Stimulated activated memory B cell treated with anti-CD40 and anti-IgM and Interleukin-4, amounts not matched to agents 10 μg/mL and 1 μg/mL and 100 μg/mL, for 72 hours (primary cell): ENCODE data around the gene LCE1C.

Experiments
- ATAC-seq: fragments of 150-1000 bp; cut with Tn5 transposase; 2 replicates; pipeline ENCODE4 v1.10.0; 2021
- H3K27ac Mint-ChIP-seq: one replicate; pipeline ENCODE4 v1.8.0; 2022; ENCODE audit warnings: mild to moderate bottlenecking, mixed read lengths
- H3K27me3 Mint-ChIP-seq: one replicate; pipeline ENCODE4 v1.8.0; 2022; ENCODE audit warnings: mixed read lengths
- H3K36me3 Mint-ChIP-seq: one replicate; pipeline ENCODE4 v1.8.0; 2022; ENCODE audit warnings: mixed read lengths
- H3K4me1 Mint-ChIP-seq: one replicate; pipeline ENCODE4 v1.8.0; 2022; ENCODE audit warnings: mixed read lengths
- H3K4me3 Mint-ChIP-seq: one replicate; pipeline ENCODE4 v1.8.0; 2022; ENCODE audit warnings: mild to moderate bottlenecking, moderate library complexity, mixed read lengths
- H3K9me3 Mint-ChIP-seq: one replicate; pipeline ENCODE4 v1.8.0; 2022; ENCODE audit warnings: mixed read lengths

Gene LCE1C, protein sequence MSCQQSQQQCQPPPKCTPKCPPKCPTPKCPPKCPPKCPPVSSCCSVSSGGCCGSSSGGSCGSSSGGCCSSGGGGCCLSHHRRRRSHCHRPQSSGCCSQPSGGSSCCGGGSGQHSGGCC

DNA sequence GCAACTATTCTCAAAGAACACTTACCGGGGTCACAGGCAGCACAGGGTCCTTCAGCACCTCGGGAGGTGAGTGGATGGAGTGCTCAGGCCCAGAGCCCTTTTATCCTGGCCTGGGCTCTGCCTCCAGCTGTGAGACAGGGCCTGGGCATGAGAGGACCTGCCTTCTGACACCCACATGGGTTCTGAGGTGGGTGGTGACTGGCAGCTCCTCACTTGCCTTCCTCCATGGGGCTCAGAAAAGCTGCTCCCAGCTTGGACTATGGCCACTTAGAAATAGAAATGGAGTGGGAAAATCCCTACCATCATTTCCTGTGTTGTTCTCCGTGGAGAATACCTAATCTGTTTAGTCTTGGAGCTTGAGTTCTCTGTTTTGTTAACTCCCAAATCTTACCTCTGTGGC, at the start of gene LCE1C:
TSS of gene LCE1C (minus strand) at position 76 of the 400 bp plus-strand sequence. CDS start 1,173 bp downstream, outside the sequence.
- Mint-ChIP-seq H3K4me1 (no peaks in the 10 kb centered on the region), H3K27me3 (peaks cover 17% of the 10 kb centered on the region), H3K9me3 (no peaks in the 10 kb centered on the region), H3K36me3 (no peaks in the 10 kb centered on the region), H3K27ac (no peak within 1 kb of the TSS), H3K4me3 (no peak within 1 kb of the TSS)
- no peak for ATAC-seq

DNA sequence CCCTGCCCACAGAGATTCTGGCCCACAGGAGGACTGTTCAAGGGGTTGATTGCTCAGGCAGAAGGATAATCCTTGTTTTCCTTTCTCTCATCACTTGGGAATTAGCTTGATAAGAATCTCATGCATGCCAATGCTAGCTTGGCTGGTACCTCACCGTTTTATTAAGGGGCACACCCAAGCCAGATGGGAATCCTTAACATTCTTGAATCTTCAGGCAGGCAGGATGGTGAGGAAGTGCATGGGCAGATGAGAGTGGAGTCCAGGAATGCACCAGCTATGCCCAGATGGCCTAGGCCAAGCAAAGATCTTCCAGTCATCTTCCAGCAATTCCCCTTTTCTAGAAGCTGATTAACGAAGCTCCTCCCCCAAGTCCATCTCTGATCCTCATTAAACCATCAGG, 49.2 kb upstream of the LCE1C start:
- ATAC-seq, result no peak
- H3K4me3 Mint-ChIP-seq, result no peak overlapping the region
- H3K36me3 Mint-ChIP-seq, result no peaks in the 10 kb centered on the region
- no peaks in the 10 kb centered on the region for H3K4me1 Mint-ChIP-seq
- H3K27me3 Mint-ChIP-seq, result no peaks in the 10 kb centered on the region
- no peak overlapping the region for H3K27ac Mint-ChIP-seq
- no peaks in the 10 kb centered on the region for H3K9me3 Mint-ChIP-seq

DNA sequence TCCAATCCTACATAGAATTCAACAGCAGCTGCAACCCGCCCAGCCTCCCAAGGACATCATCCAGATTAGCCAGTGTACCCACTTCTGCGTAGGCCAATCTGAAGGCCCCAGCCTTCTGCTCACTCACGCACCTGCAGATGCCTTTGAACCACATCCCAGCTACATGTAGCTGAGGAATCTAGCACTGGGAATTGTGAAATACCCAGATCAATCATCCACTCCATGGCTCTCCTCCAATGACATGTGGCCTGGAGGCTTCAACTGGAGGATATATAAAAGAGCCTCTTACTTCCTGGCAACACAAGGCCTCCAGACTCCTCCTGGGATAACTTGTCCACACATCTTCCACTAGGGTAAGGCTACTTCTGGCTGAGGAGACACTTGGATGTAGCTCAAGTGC, 36.1 kb upstream of the LCE1C start, which contains the start of gene LCE6A:
TSS of gene LCE6A (plus strand) at position 301 of the 400 bp plus-strand sequence. CDS start 665 bp downstream, outside the sequence.
- Mint-ChIP-seq H3K27me3 (peaks cover 29% of the 10 kb centered on the region), H3K4me1 (no peaks in the 10 kb centered on the region), H3K4me3 (no peak within 1 kb of the TSS), H3K36me3 (no peaks in the 10 kb centered on the region), H3K27ac (no peak within 1 kb of the TSS), H3K9me3 (no peaks in the 10 kb centered on the region)
- no peak for ATAC-seq

DNA sequence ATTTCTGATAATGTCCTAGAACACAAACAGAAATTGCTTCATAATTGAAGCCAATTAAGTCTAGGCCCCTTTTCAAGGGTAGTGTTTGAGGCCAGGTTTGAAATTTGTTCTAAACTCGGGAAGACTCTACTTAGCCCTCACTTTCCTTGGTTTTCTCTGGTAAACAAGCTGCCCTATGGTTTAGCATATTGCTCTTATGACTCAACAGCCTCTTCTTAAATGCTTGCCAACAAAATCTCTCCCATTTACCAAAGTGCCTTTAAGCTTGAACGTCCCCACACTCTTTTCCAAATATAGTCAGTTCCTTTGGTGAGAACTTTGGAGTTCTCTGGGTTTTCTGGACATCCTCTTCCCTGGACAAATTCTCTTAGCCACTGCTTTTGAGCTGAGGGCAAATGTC, 30.4 kb upstream of the LCE1C start:
- H3K4me3 Mint-ChIP-seq, result no peak overlapping the region
- H3K27me3 Mint-ChIP-seq, result peaks cover 12% of the 10 kb centered on the region
- no peak for ATAC-seq
- no peaks in the 10 kb centered on the region for H3K9me3 Mint-ChIP-seq
- H3K27ac Mint-ChIP-seq, result no peak overlapping the region
- H3K4me1 Mint-ChIP-seq, result no peaks in the 10 kb centered on the region
- no peaks in the 10 kb centered on the region for H3K36me3 Mint-ChIP-seq

DNA sequence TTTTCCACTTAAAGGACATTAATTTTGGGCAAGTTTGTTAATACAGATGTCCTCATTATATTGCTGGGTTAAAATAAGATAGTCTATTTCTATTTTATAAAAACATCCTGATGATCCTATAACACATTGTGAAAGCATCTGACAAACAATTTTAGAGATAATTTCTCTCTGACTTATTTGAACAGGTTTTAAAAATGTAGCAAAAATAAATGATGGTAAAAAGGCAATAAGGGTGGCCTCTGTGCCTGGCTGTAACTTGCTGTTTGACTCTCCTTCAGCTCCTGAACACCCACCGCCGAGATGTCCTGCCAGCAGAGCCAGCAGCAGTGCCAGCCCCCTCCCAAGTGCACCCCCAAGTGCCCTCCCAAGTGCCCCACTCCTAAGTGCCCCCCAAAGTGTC, 20.7 kb upstream of the LCE1C start, which contains the start of gene LCE1A:
TSS of gene LCE1A (plus strand) at position 301 of the 400 bp plus-strand sequence. CDS start at position 301, 0 bp downstream.
- ATAC-seq, result no peak
- Mint-ChIP-seq H3K4me1 (no peaks in the 10 kb centered on the region), H3K27ac (no peak within 1 kb of the TSS), H3K4me3 (no peak within 1 kb of the TSS), H3K36me3 (no peaks in the 10 kb centered on the region), H3K27me3 (peaks cover 54% of the 10 kb centered on the region), H3K9me3 (peaks cover 4% of the 10 kb centered on the region)

DNA sequence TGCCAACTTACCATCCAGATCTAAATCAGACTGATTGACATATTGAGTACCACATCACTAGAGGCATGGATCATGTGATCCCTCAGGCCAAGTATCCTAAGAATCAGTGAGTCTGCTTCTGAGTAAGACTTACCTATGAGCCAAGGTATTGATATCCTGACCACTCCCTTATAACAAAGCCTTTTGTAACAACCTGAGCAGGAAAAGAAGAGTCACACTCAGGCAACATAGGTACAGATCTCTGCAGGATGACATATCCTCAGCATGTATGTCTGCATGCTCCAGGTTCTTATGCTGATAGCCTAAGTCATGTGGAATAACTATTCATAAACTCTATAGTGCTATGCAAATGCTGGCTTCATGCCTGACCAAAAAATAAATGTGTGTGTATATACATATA, 18.5 kb upstream of the LCE1C start:
- Mint-ChIP-seq H3K4me3 (no peak overlapping the region), H3K9me3 (peaks cover 2% of the 10 kb centered on the region), H3K4me1 (peaks cover 6% of the 10 kb centered on the region), H3K36me3 (no peaks in the 10 kb centered on the region), H3K27ac (no peak overlapping the region), H3K27me3 (peaks cover 41% of the 10 kb centered on the region)
- ATAC-seq, result no peak

DNA sequence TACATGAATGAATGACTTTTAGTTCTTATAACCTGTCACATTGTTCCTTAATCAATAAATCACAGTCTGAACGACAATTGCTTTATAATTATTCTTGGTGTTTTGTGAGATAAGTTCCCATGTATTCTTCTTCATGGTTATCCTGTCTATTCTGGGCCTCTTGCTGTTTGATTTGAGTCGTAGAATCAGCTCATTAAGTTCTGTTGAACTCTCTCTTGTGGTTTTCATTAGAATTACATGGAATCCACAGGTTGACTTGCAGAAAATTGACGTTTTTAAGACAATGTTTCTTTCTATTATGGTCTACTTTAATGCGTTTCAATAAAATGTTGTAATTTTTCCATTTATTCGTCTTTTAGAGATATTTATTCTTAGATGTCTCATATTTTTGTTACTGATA, 16.8 kb upstream of the LCE1C start:
- Mint-ChIP-seq H3K4me1 (peaks cover 6% of the 10 kb centered on the region), H3K27ac (no peak overlapping the region), H3K4me3 (no peak overlapping the region), H3K9me3 (no peaks in the 10 kb centered on the region), H3K27me3 (peaks cover 24% of the 10 kb centered on the region), H3K36me3 (no peaks in the 10 kb centered on the region)
- ATAC-seq, result no peak

DNA sequence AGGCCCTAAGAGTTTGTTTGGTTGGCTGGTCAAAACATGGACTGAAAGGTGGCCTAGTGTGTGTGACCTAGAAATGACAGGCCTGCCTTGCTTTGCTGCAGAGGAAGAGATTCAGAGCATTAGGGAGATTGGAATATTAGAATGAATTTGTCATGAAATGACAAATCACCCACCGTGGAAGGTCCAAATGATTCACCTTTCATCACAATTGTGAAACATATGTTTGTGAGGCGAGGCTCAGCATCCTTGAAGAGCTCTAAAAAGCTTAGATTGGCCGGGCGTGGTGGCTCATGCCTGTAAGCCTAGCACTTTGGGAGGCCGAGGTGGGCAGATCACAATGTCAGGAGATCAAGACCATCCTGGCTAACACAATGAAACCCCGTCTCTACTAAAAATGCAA, 10.9 kb upstream of the LCE1C start:
- ATAC-seq, result no peak
- Mint-ChIP-seq H3K36me3 (no peaks in the 10 kb centered on the region), H3K4me3 (no peak overlapping the region), H3K9me3 (no peaks in the 10 kb centered on the region), H3K27me3 (peaks cover 11% of the 10 kb centered on the region), H3K27ac (no peak overlapping the region), H3K4me1 (peaks cover 6% of the 10 kb centered on the region)

DNA sequence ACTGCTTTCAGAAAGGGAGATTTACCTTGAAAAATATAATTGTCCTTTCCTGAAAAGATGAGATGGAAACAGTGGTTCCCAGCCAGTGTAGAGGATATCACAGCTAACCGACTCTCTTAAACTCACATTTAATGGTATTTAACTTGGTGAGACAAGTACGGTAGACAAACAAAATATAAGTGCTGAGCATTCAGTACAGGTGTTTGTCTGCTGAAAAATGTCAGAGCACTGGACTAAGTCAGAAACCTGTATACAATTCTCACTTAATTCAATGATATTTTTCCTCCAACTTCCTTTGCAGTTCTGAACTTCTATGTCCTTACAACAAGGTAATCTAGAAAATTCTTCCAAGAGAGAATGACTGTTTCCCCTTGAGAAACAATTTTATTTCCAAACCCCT, 5.2 kb upstream of the LCE1C start, which contains the start of gene LCE1B:
TSS of gene LCE1B (plus strand) at position 301 of the 400 bp plus-strand sequence. CDS start 476 bp downstream, outside the sequence.
- Mint-ChIP-seq H3K4me3 (no peak within 1 kb of the TSS), H3K36me3 (no peaks in the 10 kb centered on the region), H3K9me3 (no peaks in the 10 kb centered on the region), H3K27me3 (peaks cover 17% of the 10 kb centered on the region), H3K4me1 (no peaks in the 10 kb centered on the region), H3K27ac (no peak within 1 kb of the TSS)
- no peak for ATAC-seq

DNA sequence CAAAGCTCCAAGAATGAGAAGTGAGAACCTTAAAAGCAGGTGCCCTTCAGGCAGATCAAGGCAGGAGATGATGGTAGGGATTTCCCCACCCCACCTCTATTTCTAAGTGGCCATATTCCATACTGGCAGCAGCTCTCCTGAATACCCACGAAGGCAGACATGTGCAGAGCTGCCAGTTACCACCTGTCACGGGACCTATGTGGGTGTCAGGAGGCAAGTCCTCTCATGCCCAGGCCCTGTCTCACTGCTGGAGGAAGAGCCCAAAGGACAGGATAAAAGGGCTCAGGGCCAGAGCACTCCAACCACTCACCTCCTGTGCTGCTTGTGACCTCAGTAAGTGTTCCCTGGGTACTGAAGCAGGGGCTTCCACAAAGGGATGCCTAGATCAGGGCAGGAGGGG, 4.6 kb upstream of the LCE1C start:
- ATAC-seq, result peak; percentile 50
- no peaks in the 10 kb centered on the region for H3K4me1 Mint-ChIP-seq
- no peak overlapping the region for H3K4me3 Mint-ChIP-seq
- no peaks in the 10 kb centered on the region for H3K9me3 Mint-ChIP-seq
- H3K27me3 Mint-ChIP-seq, result peaks cover 20% of the 10 kb centered on the region
- H3K36me3 Mint-ChIP-seq, result no peaks in the 10 kb centered on the region
- H3K27ac Mint-ChIP-seq, result no peak overlapping the region

DNA sequence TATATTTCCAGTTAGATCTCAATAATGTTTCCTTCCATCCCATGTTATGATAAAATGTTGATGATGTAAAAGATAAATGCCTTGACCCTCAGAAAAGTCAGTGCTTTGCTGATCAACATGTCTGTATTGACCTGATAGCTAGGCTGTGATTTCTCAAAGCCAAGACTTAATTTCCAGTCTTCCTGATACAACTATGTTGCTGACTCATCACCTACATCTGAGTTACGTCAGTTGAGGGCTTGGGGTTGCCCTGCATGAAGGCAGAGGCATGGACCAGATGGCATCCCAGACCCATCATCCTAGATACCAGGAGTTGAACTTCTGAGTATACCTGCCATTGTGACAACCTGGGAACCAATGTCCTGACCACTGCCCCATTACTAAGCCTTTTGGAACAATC, 5.1 kb downstream of the LCE1C start:
- H3K4me1 Mint-ChIP-seq, result no peaks in the 10 kb centered on the region
- no peak for ATAC-seq
- H3K9me3 Mint-ChIP-seq, result no peaks in the 10 kb centered on the region

DNA sequence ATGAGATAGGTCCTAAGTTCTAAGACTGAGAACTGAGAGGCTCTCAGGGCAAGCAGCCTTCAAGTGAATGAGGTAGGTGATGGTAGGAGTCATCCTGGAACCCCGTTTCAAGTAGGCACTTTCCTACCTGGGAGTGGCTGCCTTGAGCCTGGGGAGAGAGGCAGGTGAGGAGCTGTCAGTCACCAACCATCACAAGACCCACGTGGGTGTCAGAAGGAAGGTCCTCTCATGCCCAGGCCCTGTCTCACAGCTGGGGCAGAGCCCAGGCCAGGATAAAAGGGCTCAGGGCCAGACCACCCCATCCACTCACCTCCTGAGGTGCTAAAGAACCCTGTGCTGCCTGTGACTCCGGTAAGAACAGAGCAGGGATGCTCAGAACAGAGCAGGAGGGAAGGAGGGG, 10.0 kb downstream of the LCE1C start, which contains the start of gene LCE1D:
TSS of gene LCE1D (plus strand) at position 301 of the 400 bp plus-strand sequence. CDS start 1,074 bp downstream, outside the sequence.
- Mint-ChIP-seq H3K4me3 (no peak within 1 kb of the TSS), H3K36me3 (no peaks in the 10 kb centered on the region), H3K4me1 (no peaks in the 10 kb centered on the region), H3K27ac (no peak within 1 kb of the TSS), H3K9me3 (no peaks in the 10 kb centered on the region), H3K27me3 (peaks cover 24% of the 10 kb centered on the region)
- ATAC-seq, result no peak

More for the DNA sequence above, 5.1 kb downstream of the LCE1C start:
- Mint-ChIP-seq H3K4me3 (no peak overlapping the region), H3K27ac (no peak overlapping the region), H3K36me3 (no peaks in the 10 kb centered on the region), H3K27me3 (peaks cover 33% of the 10 kb centered on the region)

DNA sequence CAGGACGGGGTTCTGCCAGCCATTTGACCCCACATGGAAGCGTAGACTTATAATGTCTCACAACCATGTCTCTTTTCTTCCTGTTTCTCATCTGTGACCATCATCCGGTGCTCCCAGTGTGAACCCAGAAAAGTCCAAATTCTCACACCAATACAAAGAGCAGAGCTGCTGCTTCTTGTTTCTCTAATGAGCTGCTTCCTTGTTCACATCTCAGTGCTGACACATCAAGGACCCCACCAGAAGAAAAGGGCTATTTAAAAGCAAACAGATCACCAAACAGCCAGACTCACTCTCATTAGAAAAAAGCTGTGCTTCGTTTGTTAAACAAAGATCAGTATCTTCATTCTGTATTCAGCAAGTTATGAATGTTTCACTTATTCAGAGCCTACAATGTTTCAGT, 10.8 kb downstream of the LCE1C start:
- H3K27me3 Mint-ChIP-seq, result peaks cover 24% of the 10 kb centered on the region
- H3K9me3 Mint-ChIP-seq, result no peaks in the 10 kb centered on the region
- H3K27ac Mint-ChIP-seq, result no peak overlapping the region
- no peaks in the 10 kb centered on the region for H3K4me1 Mint-ChIP-seq
- no peak for ATAC-seq
- H3K4me3 Mint-ChIP-seq, result no peak overlapping the region
- H3K36me3 Mint-ChIP-seq, result no peaks in the 10 kb centered on the region

DNA sequence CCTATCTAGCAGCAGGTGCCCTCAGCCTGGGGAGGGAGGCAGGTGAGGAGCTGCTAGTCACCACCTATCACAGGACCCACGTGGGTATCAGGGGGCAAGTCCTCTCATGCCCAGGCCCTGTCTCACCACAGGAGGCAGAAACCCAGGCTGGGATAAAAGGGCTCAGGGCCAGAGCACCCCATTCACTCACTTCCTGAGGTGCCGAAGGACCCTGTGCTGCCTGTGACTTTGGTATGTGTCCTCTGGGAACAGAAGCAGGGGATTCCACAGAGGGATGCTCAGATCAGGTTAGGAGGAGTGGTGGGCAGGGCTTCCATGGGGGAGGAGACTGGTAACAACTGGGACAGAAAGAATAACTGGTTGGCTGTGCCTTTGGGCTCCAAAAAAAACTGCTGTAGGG, 20.4 kb downstream of the LCE1C start, which contains the start of gene LCE1E:
TSS of gene LCE1E (plus strand) at position 181 of the 400 bp plus-strand sequence. CDS start 1,043 bp downstream, outside the sequence.
- no peaks in the 10 kb centered on the region for H3K4me1 Mint-ChIP-seq
- H3K4me3 Mint-ChIP-seq, result no peak within 1 kb of the TSS
- peaks cover 44% of the 10 kb centered on the region for H3K27me3 Mint-ChIP-seq
- ATAC-seq, result peak; percentile 41
- H3K27ac Mint-ChIP-seq, result no peak within 1 kb of the TSS
- no peaks in the 10 kb centered on the region for H3K36me3 Mint-ChIP-seq
- H3K9me3 Mint-ChIP-seq, result no peaks in the 10 kb centered on the region

DNA sequence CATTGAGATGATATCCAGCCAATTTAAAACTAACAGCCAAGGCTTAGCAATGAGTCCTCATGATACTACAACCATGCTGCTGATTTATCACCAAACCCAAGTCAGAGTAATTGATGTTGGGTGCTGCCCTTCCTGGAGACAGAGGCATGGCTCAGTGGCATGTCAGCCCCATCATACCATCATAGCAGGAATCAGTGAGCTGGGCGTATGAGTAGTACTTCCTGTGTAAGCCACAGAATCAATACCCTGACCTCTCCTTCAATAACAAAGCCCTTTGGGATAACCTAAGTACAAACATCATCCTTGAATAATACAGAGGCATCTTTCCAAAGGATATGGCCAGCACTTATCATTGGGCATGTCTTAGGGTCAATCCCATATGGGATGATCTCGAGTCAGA, 23.4 kb downstream of the LCE1C start:
- no peak for ATAC-seq
- H3K9me3 Mint-ChIP-seq, result no peaks in the 10 kb centered on the region
- no peak overlapping the region for H3K27ac Mint-ChIP-seq
- H3K27me3 Mint-ChIP-seq, result peaks cover 61% of the 10 kb centered on the region
- H3K36me3 Mint-ChIP-seq, result no peaks in the 10 kb centered on the region
- H3K4me1 Mint-ChIP-seq, result no peaks in the 10 kb centered on the region
- H3K4me3 Mint-ChIP-seq, result no peak overlapping the region

DNA sequence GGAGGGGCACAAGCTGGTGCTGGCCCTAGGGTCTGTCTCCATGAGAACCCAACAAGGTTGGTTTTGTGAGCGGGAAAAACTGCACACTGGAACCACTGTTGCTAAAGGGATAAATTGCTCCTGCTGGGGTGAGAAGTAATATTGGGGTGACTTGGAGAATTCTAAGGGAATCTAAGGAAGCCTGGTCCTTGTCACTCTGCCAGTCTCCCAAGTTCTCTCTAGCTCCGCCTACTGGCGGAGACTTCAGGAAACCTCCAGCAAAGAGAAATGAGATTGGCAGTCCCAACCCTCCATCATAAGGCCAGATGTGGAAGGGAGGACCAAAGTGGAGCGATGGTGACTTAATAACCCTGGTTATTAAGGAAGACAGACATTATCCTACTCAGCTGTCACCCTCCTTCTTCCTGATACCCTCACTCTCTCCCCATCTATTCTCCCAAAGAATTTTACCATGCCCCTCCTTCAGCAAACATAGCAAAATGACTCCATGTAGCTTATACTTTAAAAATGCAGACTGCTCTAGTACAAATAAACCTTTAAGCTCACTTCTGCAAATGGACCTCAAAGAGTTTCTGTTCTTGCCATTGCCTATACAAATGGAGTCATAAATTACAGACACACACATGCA, 28.8 kb downstream of the LCE1C start:
- no peak overlapping the region for H3K27ac Mint-ChIP-seq
- ATAC-seq, result no peak
- peaks cover 6% of the 10 kb centered on the region for H3K9me3 Mint-ChIP-seq
- H3K27me3 Mint-ChIP-seq, result peaks cover 52% of the 10 kb centered on the region
- H3K4me1 Mint-ChIP-seq, result no peaks in the 10 kb centered on the region
- no peaks in the 10 kb centered on the region for H3K36me3 Mint-ChIP-seq
- no peak overlapping the region for H3K4me3 Mint-ChIP-seq
